Measurements from ENCODE around the gene HLA-DMA.

- TF ChIP-seq CTCF (IDR thresholded peaks at IDR 0.05) (no peak), POLR2A (IDR thresholded peaks at IDR 0.05) (no peak)
These were observed 40.6 kb upstream of the HLA-DMA start for GRCh38 chr6:32993363-32993973.

Data from body of pancreas (tissue), 4 donors.